GM23338 (cell line): ENCODE results near the gene RRP1. TPM values are rescaled to one million over a fixed set of nuclear protein-coding genes. Genes with fewer than 3 reads are reported as not detected.
A peak's percentile ranks its signal among the peaks of the same experiment; 100 is the strongest.

Experiments used
- ATAC-seq: fragments of 200-7000 bp; cut with Tn5 transposase; 3 replicates; pipeline ENCODE4 v1.9.1; 2020
- DNase-seq: peaks from one replicate; pipeline ENCODE4 v3.0.0-alpha.2; 2015; ENCODE audit warnings: low spot score
- H2AFZ ChIP-seq: fragments of 200-600 bp; sonication (generic); 2 replicates; pipeline ENCODE4 v1.8.0; 2016; ENCODE audit warnings: antibody characterized with exemption, mild to moderate bottlenecking, moderate library complexity
- H3F3A ChIP-seq: fragments of 200-600 bp; sonication (generic); replicated peaks from 2 replicates; pipeline ENCODE4 v1.8.0; 2017; ENCODE audit warnings: antibody characterized with exemption, mixed run types, low read depth
- H3K27ac ChIP-seq: fragments of 200-600 bp; sonication (generic); 2 replicates; pipeline ENCODE4 v1.6.1; 2016; ENCODE audit warnings: low read depth
- H3K27me3 ChIP-seq: fragments of 200-600 bp; sonication (generic); 2 replicates; pipeline ENCODE4 v1.8.0; 2016; ENCODE audit warnings: mild to moderate bottlenecking, mixed run types, moderate library complexity; ENCODE audit not compliant: insufficient read depth
- H3K36me3 ChIP-seq: fragments of 200-600 bp; sonication (generic); 2 replicates; pipeline ENCODE4 v1.8.0; 2016; ENCODE audit warnings: mild to moderate bottlenecking; ENCODE audit not compliant: insufficient read depth
- H3K4me1 ChIP-seq: fragments of 200-600 bp; sonication (generic); 2 replicates; pipeline ENCODE4 v1.8.0; 2016; ENCODE audit warnings: mild to moderate bottlenecking, moderate library complexity; ENCODE audit not compliant: insufficient read depth
- H3K4me2 ChIP-seq: fragments of 200-600 bp; sonication (generic); 2 replicates; pipeline ENCODE4 v1.7.1; 2017; ENCODE audit warnings: mixed run types
- H3K4me3 ChIP-seq: fragments of 200-600 bp; sonication (generic); 2 replicates; pipeline ENCODE4 v1.6.1; 2016; ENCODE audit warnings: mixed run types
- H3K79me2 ChIP-seq: fragments of 200-600 bp; sonication (generic); replicated peaks from 2 replicates; pipeline ENCODE4 v1.8.0; 2017; ENCODE audit warnings: mild to moderate bottlenecking; ENCODE audit not compliant: insufficient read depth
- H3K9me2 ChIP-seq: fragments of 200-600 bp; sonication (generic); 2 replicates; pipeline ENCODE4 v1.8.0; 2017; ENCODE audit not compliant: insufficient read depth
- H4K20me1 ChIP-seq: fragments of 200-600 bp; sonication (generic); replicated peaks from 2 replicates; pipeline ENCODE4 v1.8.0; 2017; ENCODE audit warnings: mild to moderate bottlenecking; ENCODE audit not compliant: insufficient read depth
- H3K27ac Mint-ChIP-seq: 2 replicates; pipeline ENCODE4 v1.8.0; 2020; ENCODE audit warnings: inconsistent platforms, mild to moderate bottlenecking, moderate library complexity, mixed read lengths
- H3K27me3 Mint-ChIP-seq: 3 replicates; pipeline ENCODE4 v1.8.0; 2022; ENCODE audit warnings: low read depth, mild to moderate bottlenecking, moderate library complexity, mixed read lengths, inconsistent platforms; ENCODE audit not compliant: insufficient read depth, poor library complexity
- H3K36me3 Mint-ChIP-seq: 3 replicates; pipeline ENCODE4 v1.8.0; 2021; ENCODE audit warnings: low read depth, mild to moderate bottlenecking, inconsistent platforms, moderate library complexity, mixed read lengths
- H3K4me1 Mint-ChIP-seq: 3 replicates; pipeline ENCODE4 v1.8.0; 2020; ENCODE audit warnings: mild to moderate bottlenecking, inconsistent platforms, mixed read lengths
- H3K4me3 Mint-ChIP-seq: 3 replicates; pipeline ENCODE4 v1.8.0; 2021; ENCODE audit warnings: moderate library complexity, mild to moderate bottlenecking, inconsistent platforms, mixed read lengths
- H3K9me3 Mint-ChIP-seq: 3 replicates; pipeline ENCODE4 v1.8.0; 2020; ENCODE audit warnings: moderate library complexity, mild to moderate bottlenecking, inconsistent platforms, mixed read lengths
- CREB1 ChIP-seq: fragments of 250-450 bp; sonication (Bioruptor Pico); IDR thresholded peaks from 2 replicates; pipeline ENCODE4 v1.5.0; 2020; ENCODE audit warnings: low read depth, mild to moderate bottlenecking, moderate library complexity
- CTCF ChIP-seq, 2 experiments: fragments of 200-600 bp in 1 of 2; sonication (generic) in 1 of 2; conservative IDR thresholded peaks; 2 replicates each; pipeline versions ENCODE4 v1.5.1 to v1.6.1; 2016 to 2017; ENCODE audit warnings: antibody characterized with exemption in 2 of 2, low read depth in 2 of 2, mild to moderate bottlenecking in 2 of 2, moderate library complexity in 1 of 2
- ETS1 ChIP-seq: IDR thresholded peaks from 2 replicates; pipeline ENCODE4 v1.6.1; 2016; ENCODE audit warnings: antibody characterized with exemption
- EZH2 ChIP-seq: fragments of 200-600 bp; sonication (generic); IDR thresholded peaks from one replicate; pipeline ENCODE4 v1.8.0; 2017; ENCODE audit warnings: antibody characterized with exemption, mild to moderate bottlenecking, low read depth; ENCODE audit not compliant: unreplicated experiment
- EZH2phosphoT487 ChIP-seq: fragments of 200-600 bp; sonication (generic); IDR thresholded peaks from one replicate; pipeline ENCODE4 v1.8.1; 2018; ENCODE audit warnings: antibody characterized with exemption; ENCODE audit not compliant: unreplicated experiment
- JUNB ChIP-seq: IDR thresholded peaks from one replicate; pipeline ENCODE4 v1.6.1; 2016; ENCODE audit warnings: antibody characterized with exemption; ENCODE audit not compliant: unreplicated experiment
- NANOG ChIP-seq: IDR thresholded peaks from 2 replicates; pipeline ENCODE4 v1.6.1; 2016; ENCODE audit warnings: antibody characterized with exemption, borderline replicate concordance
- POLR2AphosphoS5 ChIP-seq: IDR thresholded peaks from 2 replicates; pipeline ENCODE4 v1.6.1; 2016; ENCODE audit warnings: antibody characterized with exemption, low read depth
- REST ChIP-seq: IDR thresholded peaks from one replicate; pipeline ENCODE4 v1.6.1; 2018; ENCODE audit warnings: antibody characterized with exemption; ENCODE audit not compliant: unreplicated experiment
- STAT1 ChIP-seq: IDR thresholded peaks from one replicate; pipeline ENCODE4 v1.6.1; 2016; ENCODE audit warnings: antibody characterized with exemption; ENCODE audit not compliant: unreplicated experiment
- ZNF114 ChIP-seq: fragments of 250-450 bp; sonication (Bioruptor Pico); IDR thresholded peaks from 2 replicates; pipeline ENCODE4 v1.5.0; 2020; ENCODE audit warnings: mild to moderate bottlenecking, moderate library complexity
- ZNF331 ChIP-seq: fragments of 250-450 bp; sonication (Bioruptor Pico); IDR thresholded peaks from 2 replicates; pipeline ENCODE4 v1.5.0; 2020; ENCODE audit warnings: low read depth, mild to moderate bottlenecking, moderate library complexity
- ZNF462 ChIP-seq: fragments of 250-450 bp; sonication (Bioruptor Pico); IDR thresholded peaks from 2 replicates; pipeline ENCODE4 v1.5.0; 2020; ENCODE audit warnings: mild to moderate bottlenecking, moderate library complexity
- polyA plus RNA-seq: library from polyadenylated mRNA; unstranded; fragments of >200 nt; fragmentation: Nextera tagmentation; extraction: Ambion mirVana; gene quantifications from 2 replicates; pipeline ENCODE4 v1.2.1, GENCODE V29; 2016
- total RNA-seq: library from RNA; depleted of rRNA; stranded (reverse); fragments of >200 nt; shearing (Covaris generic); gene quantifications from 2 replicates; pipeline ENCODE4 v1.2.3, GENCODE V29; 2014

RRP1 gene
- total and polyA plus RNA-seq, 2 experiments from 2014 or later: 36.5 to 63.5 TPM

- TF ChIP-seq EZH2phosphoT487: no peak
- no peak for TF ChIP-seq ZNF114
- TF ChIP-seq ETS1: no peak
- no peak for TF ChIP-seq CREB1
- TF ChIP-seq CTCF (conservative IDR thresholded peaks at IDR 0.05; ENCODE audit: low read depth in 2 of 2): no peak
- TF ChIP-seq ZNF462 (CRISPR knock-in tag): no peak
- no peak for TF ChIP-seq REST
- TF ChIP-seq NANOG: no peak
- TF ChIP-seq JUNB: no peak
- no peak for TF ChIP-seq POLR2AphosphoS5
- no peak for TF ChIP-seq EZH2
- no peak for TF ChIP-seq ZNF331 (CRISPR knock-in tag)
- TF ChIP-seq STAT1: no peak
- Histone ChIP-seq H3K4me3 (no peak overlapping the region), H3K4me2 (no peak overlapping the region), H2AFZ (no peak overlapping the region), H3K27ac (no peak overlapping the region), H3K79me2 (no peaks in the 10 kb centered on the region), H3F3A (0 out of 2 replicates have a peak, but pooled peaks cover 3% of the 10 kb centered on the region), H3K27me3 (no peaks in the 10 kb centered on the region), H3K9me2 (no peaks in the 10 kb centered on the region), H4K20me1 (no peaks in the 10 kb centered on the region; the same call in 1 of the 2 replicates), H3K36me3 (peaks cover 6% of the 10 kb centered on the region; the same call in 1 of the 2 replicates), H3K4me1 (no peaks in the 10 kb centered on the region)
- DNase-seq: no peak
- Mint-ChIP-seq H3K27me3 (peaks cover 10% of the 10 kb centered on the region), H3K4me1 (no peaks in the 10 kb centered on the region; the same call in 2 of the 3 replicates), H3K4me3 (no peak overlapping the region), H3K27ac (0 out of 2 replicates have a peak overlapping the region, but pooled peaks have one; percentile 20), H3K9me3 (no peaks in the 10 kb centered on the region), H3K36me3 (peaks cover 37% of the 10 kb centered on the region)
- ATAC-seq: no peak
Observed at GRCh38 chr21:43806017-43806710, 16.8 kb downstream of the RRP1 start.
